Epithelial cell of proximal tubule (primary cell): ENCODE results near the gene SF1. TPM values are rescaled to one million over a fixed set of nuclear protein-coding genes. Genes with fewer than 3 reads are reported as not detected.

Source experiments
- DNase-seq: peaks from one replicate; pipeline ENCODE4 v3.0.0-alpha.2; 2011; ENCODE audit warnings: low read depth
- H3K4me3 ChIP-seq: 2 replicates; pipeline ENCODE4 v1.5.1; 2011; ENCODE audit warnings: low read depth, mild to moderate bottlenecking, low read length
- CTCF ChIP-seq: conservative IDR thresholded peaks from 2 replicates; pipeline ENCODE4 v1.5.1; 2012; ENCODE audit warnings: low read depth, mild to moderate bottlenecking, low read length
- total RNA-seq: library from RNA; depleted of rRNA; stranded (reverse); fragments of >200 nt; gene quantifications from 2 replicates; pipeline ENCODE4 v1.2.3, GENCODE V29; 2015

Gene SF1
- total RNA-seq, 1 donor from 2014 or later, result 111 TPM

GRCh38 chr11:64735725-64736259 lies 42.5 kb downstream of the SF1 start:
- TF ChIP-seq CTCF, result no peak
- no peak overlapping the region for H3K4me3 ChIP-seq
- DNase-seq, result no peak

- no peak for TF ChIP-seq CTCF
- no peak overlapping the region for H3K4me3 ChIP-seq
- no peak for DNase-seq
Measured at GRCh38 chr11:64734811-64735724, 43.3 kb downstream of the SF1 start.

- no peak overlapping the region for H3K4me3 ChIP-seq
- no peak for TF ChIP-seq CTCF
- no peak for DNase-seq
Measured at GRCh38 chr11:64731601-64732000, 46.7 kb downstream of the SF1 start.

- no peak for TF ChIP-seq CTCF
- DNase-seq, result no peak
- H3K4me3 ChIP-seq, result no peak overlapping the region
Measured at GRCh38 chr11:64729851-64730382, 48.4 kb downstream of the SF1 start.

- no peak overlapping the region for H3K4me3 ChIP-seq
- no peak for DNase-seq
- no peak for TF ChIP-seq CTCF
Measured at GRCh38 chr11:64728757-64729365, 49.5 kb downstream of the SF1 start.

GRCh38 chr11:64726867-64727530 lies 51.3 kb downstream of the SF1 start:
- H3K4me3 ChIP-seq, result no peak overlapping the region
- no peak for TF ChIP-seq CTCF
- DNase-seq, result no peak
